A549 (cell line): ENCODE data around the gene MEDAG.

ENCODE experiments used
- BHLHE40 ChIP-seq: IDR thresholded peaks from 2 replicates; pipeline ENCODE4 v1.6.1; 2012; ENCODE audit warnings: low read depth, low read length, inconsistent platforms
- CTCF ChIP-seq: fragments of >200 bp; sonication (Bioruptor Twin); formaldehyde crosslinking; IDR thresholded peaks from 3 replicates; pipeline ENCODE4 v1.5.1; 2016
- KDM5A ChIP-seq: fragments of 200-600 bp; sonication (generic); IDR thresholded peaks from 2 replicates; pipeline ENCODE4 v1.6.1; 2016; ENCODE audit warnings: antibody characterized with exemption, mild to moderate bottlenecking
- MAX ChIP-seq: IDR thresholded peaks from 2 replicates; pipeline ENCODE4 v1.6.1; 2012
- PBX3 ChIP-seq: IDR thresholded peaks from 2 replicates; pipeline ENCODE4 v1.6.1; 2012
- POLR2A ChIP-seq: IDR thresholded peaks from 2 replicates; pipeline ENCODE4 v1.6.1; 2012; ENCODE audit warnings: mild to moderate bottlenecking, low read length
- REST ChIP-seq: fragments of 200-600 bp; sonication (generic); IDR thresholded peaks from 2 replicates; pipeline ENCODE4 v1.6.1; 2016; ENCODE audit warnings: antibody characterized with exemption, mild to moderate bottlenecking, moderate library complexity
- ZSCAN20 ChIP-seq: fragments of 250-450 bp; sonication (Bioruptor Pico); IDR thresholded peaks from 2 replicates; pipeline ENCODE4 v1.8.0; 2022; ENCODE audit warnings: mild to moderate bottlenecking, moderate library complexity

- TF ChIP-seq POLR2A (no peak), CTCF (no peak), ZSCAN20 (CRISPR knock-in tag) (no peak), PBX3 (no peak), BHLHE40 (no peak), KDM5A (no peak), MAX (no peak), REST (no peak)
These were observed 51.3 kb downstream of the MEDAG start for GRCh38 chr13:30957258-30957943.
